DOHH2 (cell line): ENCODE measurements around the gene HK3.

Experiments used
- H3F3A ChIP-seq: fragments of 200-600 bp; sonication (generic), shearing (Covaris generic); 2 replicates; pipeline ENCODE4 v1.6.0; 2016; ENCODE audit warnings: antibody characterized with exemption, mild to moderate bottlenecking; ENCODE audit not compliant: control insufficient read depth, insufficient read depth
- H3K27ac ChIP-seq: fragments of 200-600 bp; sonication (generic); 2 replicates; pipeline ENCODE4 v1.5.1; 2014; ENCODE audit warnings: low read depth, mild to moderate bottlenecking, low read length, moderate library complexity
- H3K27me3 ChIP-seq: fragments of 200-600 bp; sonication (generic); 2 replicates; pipeline ENCODE4 v1.6.1; 2014; ENCODE audit warnings: mild to moderate bottlenecking, low read length, mixed read lengths; ENCODE audit not compliant: control insufficient read depth
- H3K36me3 ChIP-seq: fragments of 200-600 bp; sonication (generic); 2 replicates; pipeline ENCODE4 v1.6.1; 2014; ENCODE audit warnings: mild to moderate bottlenecking, low read length, moderate library complexity, mixed read lengths; ENCODE audit not compliant: control insufficient read depth
- H3K4me1 ChIP-seq: fragments of 200-600 bp; sonication (generic); 2 replicates; pipeline ENCODE4 v1.6.1; 2014; ENCODE audit warnings: mild to moderate bottlenecking, low read length, mixed read lengths; ENCODE audit not compliant: control insufficient read depth
- H3K4me2 ChIP-seq: fragments of 200-600 bp; sonication (generic); 2 replicates; pipeline ENCODE4 v1.6.0; 2014; ENCODE audit warnings: mild to moderate bottlenecking, low read length, moderate library complexity
- H3K4me3 ChIP-seq: fragments of 200-600 bp; sonication (generic); 2 replicates; pipeline ENCODE4 v1.5.1; 2014; ENCODE audit warnings: mild to moderate bottlenecking, low read length, mixed read lengths
- H3K79me2 ChIP-seq: fragments of 200-600 bp; sonication (generic); 2 replicates; pipeline ENCODE4 v1.6.1; 2014; ENCODE audit warnings: mild to moderate bottlenecking, low read length, mixed read lengths; ENCODE audit not compliant: control insufficient read depth
- H3K9me2 ChIP-seq: fragments of 200-600 bp; sonication (generic); replicated peaks from 2 replicates; pipeline ENCODE4 v1.6.1; 2014; ENCODE audit warnings: mild to moderate bottlenecking, low read length, mixed read lengths; ENCODE audit not compliant: control insufficient read depth
- H3K9me3 ChIP-seq: fragments of 200-600 bp; sonication (generic); 2 replicates; pipeline ENCODE4 v1.6.1; 2014; ENCODE audit warnings: antibody characterized with exemption, low read length, mixed read lengths; ENCODE audit not compliant: control insufficient read depth, insufficient read depth
- H4K20me1 ChIP-seq: fragments of 200-600 bp; sonication (generic); 2 replicates; pipeline ENCODE4 v1.6.0; 2014; ENCODE audit warnings: low read depth, mild to moderate bottlenecking, antibody characterized with exemption, low read length, moderate library complexity; ENCODE audit not compliant: control insufficient read depth, insufficient read depth
- CTCF ChIP-seq: fragments of 200-600 bp; sonication (generic); IDR thresholded peaks from one replicate; pipeline ENCODE4 v1.5.1; 2014; ENCODE audit warnings: antibody characterized with exemption, mild to moderate bottlenecking, low read depth, low read length; ENCODE audit not compliant: poor library complexity, severe bottlenecking
- EZH2phosphoT487 ChIP-seq: fragments of 200-600 bp; sonication (generic); IDR thresholded peaks from 2 replicates; pipeline ENCODE4 v1.6.1; 2017; ENCODE audit warnings: borderline replicate concordance, mild to moderate bottlenecking, antibody characterized with exemption, low read length, moderate library complexity, mixed read lengths

Gene HK3

GRCh38 chr5:176944268-176944667 lies 45.1 kb upstream of the HK3 start:
- Histone ChIP-seq H3K9me2 (no peaks in the 10 kb centered on the region), H3K4me2 (no peak overlapping the region), H3K36me3 (peaks cover 86% of the 10 kb centered on the region), H3K27me3 (no peaks in the 10 kb centered on the region), H3K4me3 (no peak overlapping the region), H3K27ac (no peak overlapping the region), H3K79me2 (no peaks in the 10 kb centered on the region), H3F3A (peaks cover 3% of the 10 kb centered on the region; the same call in 1 of the 2 replicates), H3K4me1 (no peaks in the 10 kb centered on the region), H4K20me1 (0 out of 2 replicates have a peak, but pooled peaks cover 5% of the 10 kb centered on the region), H3K9me3 (no peaks in the 10 kb centered on the region)
- TF ChIP-seq EZH2phosphoT487 (no peak), CTCF (no peak)

- 0 out of 2 replicates have a peak, but pooled peaks cover 5% of the 10 kb centered on the region for H4K20me1 ChIP-seq
- no peak overlapping the region for H3K4me2 ChIP-seq
- no peaks in the 10 kb centered on the region for H3K4me1 ChIP-seq
- no peak overlapping the region for H3K27ac ChIP-seq
- no peaks in the 10 kb centered on the region for H3K9me3 ChIP-seq
- H3K79me2 ChIP-seq, result no peaks in the 10 kb centered on the region
- H3K9me2 ChIP-seq, result no peaks in the 10 kb centered on the region
- no peak overlapping the region for H3K4me3 ChIP-seq
- peaks cover 3% of the 10 kb centered on the region; the same call in 1 of the 2 replicates for H3F3A ChIP-seq
- H3K36me3 ChIP-seq, result peaks cover 88% of the 10 kb centered on the region
- TF ChIP-seq EZH2phosphoT487, result no peak
- TF ChIP-seq CTCF, result no peak
- H3K27me3 ChIP-seq, result no peaks in the 10 kb centered on the region
Measured at GRCh38 chr5:176943816-176944215, 44.7 kb upstream of the HK3 start.

GRCh38 chr5:176941951-176942350 lies 42.8 kb upstream of the HK3 start:
- H3K4me3 ChIP-seq, result no peak overlapping the region
- TF ChIP-seq EZH2phosphoT487, result no peak
- TF ChIP-seq CTCF, result no peak
- H3K27ac ChIP-seq, result no peak overlapping the region
- 0 out of 2 replicates have a peak, but pooled peaks cover 5% of the 10 kb centered on the region for H4K20me1 ChIP-seq
- no peaks in the 10 kb centered on the region for H3K79me2 ChIP-seq
- no peak overlapping the region for H3K4me2 ChIP-seq
- peaks cover 90% of the 10 kb centered on the region for H3K36me3 ChIP-seq
- no peaks in the 10 kb centered on the region for H3K9me3 ChIP-seq
- no peaks in the 10 kb centered on the region for H3K9me2 ChIP-seq
- no peaks in the 10 kb centered on the region for H3K27me3 ChIP-seq
- peaks cover 3% of the 10 kb centered on the region; the same call in 1 of the 2 replicates for H3F3A ChIP-seq
- H3K4me1 ChIP-seq, result no peaks in the 10 kb centered on the region
